GM18873 (cell line): ENCODE data around the gene NPVF.
A peak's percentile ranks its signal among the peaks of the same experiment; 100 is the strongest.

ENCODE experiments used
- ATAC-seq: cut with Tn5 transposase; IDR thresholded peaks from one replicate; pipeline ENCODE4 v1.9.1; 2021; ENCODE audit warnings: mild to moderate bottlenecking, moderate library complexity, moderate number of reproducible peaks; ENCODE audit not compliant: unreplicated experiment, low FRiP score

NPVF gene, protein sequence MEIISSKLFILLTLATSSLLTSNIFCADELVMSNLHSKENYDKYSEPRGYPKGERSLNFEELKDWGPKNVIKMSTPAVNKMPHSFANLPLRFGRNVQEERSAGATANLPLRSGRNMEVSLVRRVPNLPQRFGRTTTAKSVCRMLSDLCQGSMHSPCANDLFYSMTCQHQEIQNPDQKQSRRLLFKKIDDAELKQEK

DNA sequence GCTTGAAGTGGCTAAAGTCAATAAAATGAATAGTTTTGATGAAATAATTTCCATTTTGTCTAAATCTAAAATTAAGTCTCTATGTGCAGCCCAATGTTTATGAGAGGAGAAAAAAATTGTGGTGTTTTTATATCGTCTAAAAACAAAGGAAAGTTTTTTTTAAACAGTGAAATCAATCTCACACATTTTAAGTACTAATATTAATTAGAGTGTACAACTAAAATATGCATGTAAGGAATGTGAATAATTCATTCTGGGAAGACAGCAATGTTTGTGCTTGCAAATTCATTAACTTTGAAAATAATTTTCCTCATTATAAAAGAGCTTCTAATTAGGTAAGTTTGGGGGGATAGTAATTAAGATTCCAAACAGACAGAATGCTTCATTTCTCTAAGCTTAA lies at the start of gene NPVF:
Gene NPVF, minus strand, starts transcription at position 101 of the 400 bp plus-strand sequence. Its CDS starts 47 bp downstream, at position 54.
- no peak for ATAC-seq

DNA sequence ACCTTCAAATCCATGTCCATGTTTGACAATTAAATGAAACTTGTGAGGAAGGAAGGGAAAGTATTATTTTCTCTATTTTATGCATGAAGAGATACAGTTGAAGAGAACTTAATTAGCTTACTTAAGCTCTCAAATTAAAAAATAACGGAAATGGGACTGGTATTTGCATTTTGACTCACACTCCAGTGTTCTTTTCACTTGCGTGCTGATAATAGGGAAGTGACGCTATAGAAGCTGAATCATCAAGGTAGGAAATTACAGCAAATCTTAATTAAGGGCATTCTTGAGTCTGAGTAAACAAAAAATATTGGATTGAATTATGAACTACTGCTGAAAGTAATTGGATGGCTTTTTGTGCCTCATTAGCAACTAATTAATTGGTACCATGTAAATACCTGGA lies 44.0 kb upstream of the NPVF start:
- ATAC-seq: no peak

DNA sequence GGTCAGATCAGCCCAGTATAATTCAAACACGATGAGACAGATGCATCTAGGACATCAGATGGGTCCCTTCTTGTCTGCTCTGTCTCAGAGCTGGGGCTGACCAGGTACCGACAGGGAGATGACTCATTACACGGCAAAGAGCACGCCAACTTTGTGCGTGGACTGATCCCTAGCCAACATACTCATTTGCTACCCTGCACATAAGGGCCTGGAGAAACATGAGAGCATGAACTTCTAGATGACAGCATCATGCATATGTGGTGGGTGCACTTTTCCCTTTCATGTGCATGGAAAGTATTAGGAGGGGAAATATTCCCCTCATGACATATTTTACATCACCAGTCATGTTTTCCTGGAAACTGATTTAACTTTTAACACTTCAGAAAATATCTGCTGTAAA lies 35.1 kb upstream of the NPVF start:
- ATAC-seq: no peak

DNA sequence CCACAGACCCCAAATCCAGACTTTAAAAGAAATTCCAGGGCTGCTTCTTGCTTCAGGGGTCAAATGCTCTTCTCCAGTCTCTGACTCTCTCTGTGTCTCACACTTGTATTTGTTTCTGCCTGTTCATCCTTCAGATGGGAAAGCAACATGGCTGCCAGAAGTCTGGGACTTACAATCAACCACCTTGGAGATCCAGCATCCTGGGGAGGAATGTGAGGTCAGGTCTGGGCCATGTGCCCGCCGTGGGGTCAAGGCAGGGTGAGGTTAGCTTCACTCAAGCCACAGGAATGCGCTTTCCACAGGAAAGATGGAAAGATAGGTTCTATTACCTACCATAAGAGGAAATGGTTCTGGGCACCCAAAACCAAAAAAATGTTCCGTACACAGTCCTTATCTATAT lies 34.3 kb upstream of the NPVF start:
- no peak for ATAC-seq

DNA sequence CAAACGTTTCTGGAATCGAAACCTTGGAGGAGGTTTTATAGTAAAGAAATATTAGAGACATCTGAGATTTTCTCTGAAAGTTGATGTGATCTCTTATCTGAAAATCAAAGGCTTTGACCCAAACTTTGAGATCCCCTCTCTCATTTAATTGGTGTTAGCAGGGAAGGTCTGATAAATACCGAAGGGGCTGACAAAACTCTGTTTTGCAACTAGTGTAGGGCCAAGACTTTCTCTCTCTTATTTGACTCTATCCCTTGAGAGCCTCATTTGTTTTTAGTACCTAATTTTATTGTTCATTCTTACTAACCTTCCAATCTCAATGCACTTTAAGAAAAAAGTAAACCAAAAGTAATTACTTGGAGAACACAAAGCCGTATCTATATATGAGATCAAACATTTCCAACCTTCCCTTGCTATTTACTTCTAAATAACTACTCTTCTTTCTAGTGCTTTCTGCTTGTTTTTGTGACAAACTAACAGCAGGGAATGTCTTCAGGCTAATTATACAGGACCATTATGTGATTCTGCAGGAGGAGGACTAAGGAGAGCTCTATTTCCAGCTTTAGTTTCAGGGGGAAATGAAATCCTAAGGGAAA lies 33.4 kb upstream of the NPVF start:
- ATAC-seq: no peak

DNA sequence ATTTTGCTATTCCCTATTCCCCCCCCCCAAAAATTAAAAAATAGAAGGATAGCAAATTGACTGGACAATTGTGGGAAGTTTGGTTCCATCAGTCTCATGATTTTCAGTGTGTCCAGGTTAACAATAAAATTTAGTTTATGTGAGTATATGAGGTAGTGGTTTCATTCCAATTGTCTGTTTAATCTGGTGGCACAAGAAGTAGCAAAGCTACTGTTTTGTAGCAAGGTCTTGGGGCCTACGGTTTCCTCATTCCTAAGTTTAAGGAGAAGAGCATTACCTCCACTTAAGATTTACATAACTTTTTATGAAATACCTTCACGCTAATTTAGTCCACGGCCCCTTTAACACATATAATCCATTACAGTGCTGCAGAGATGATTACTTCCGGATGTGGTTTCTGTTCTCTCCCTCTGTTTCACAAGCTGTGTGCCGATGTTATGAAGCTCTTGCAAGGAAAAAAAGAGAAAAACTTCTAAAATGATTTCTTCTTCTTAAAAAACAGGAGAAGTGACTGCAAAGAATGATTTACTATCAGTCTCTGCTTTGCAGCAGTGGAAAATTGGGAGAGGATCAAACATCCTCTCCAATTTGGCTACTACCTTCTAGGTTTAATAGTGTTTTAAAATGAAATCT lies 32.7 kb upstream of the NPVF start:
- no peak for ATAC-seq

DNA sequence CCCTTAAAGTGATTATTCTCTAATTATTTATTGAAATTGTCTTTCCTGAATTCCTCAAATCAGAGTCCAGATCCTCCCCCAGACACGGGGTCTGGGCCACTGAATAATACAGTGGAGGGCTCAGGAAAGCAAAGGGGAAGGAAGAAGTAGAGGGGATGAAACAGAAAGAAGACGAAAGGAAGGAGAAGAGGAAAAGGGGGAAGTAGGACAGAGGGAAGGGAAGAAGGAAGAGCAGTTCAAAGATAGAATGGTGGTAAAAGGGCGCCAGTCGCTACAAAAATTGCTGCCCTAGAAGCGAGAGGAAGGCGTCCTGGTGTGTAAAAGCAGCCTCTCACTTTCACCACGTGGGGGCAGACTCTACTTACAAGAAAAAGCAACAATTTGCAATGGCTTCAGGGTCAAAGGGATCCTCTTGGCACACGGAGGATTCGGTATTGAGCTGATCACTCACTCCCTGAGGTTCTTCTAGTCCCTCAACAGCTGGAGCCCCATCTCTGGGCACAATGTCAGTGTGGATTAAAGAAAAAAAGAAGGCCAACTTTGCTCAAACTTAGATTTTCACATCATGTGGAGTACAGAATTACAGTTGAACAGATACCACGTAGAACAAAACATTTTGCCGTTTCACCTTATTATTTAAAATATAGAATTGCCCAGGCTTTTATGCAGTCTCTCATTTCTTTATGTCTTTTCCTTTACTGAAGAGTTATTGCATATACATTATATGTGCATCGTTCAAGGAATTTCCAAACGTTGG lies 31.4 kb upstream of the NPVF start:
- ATAC-seq: peak; percentile 54

DNA sequence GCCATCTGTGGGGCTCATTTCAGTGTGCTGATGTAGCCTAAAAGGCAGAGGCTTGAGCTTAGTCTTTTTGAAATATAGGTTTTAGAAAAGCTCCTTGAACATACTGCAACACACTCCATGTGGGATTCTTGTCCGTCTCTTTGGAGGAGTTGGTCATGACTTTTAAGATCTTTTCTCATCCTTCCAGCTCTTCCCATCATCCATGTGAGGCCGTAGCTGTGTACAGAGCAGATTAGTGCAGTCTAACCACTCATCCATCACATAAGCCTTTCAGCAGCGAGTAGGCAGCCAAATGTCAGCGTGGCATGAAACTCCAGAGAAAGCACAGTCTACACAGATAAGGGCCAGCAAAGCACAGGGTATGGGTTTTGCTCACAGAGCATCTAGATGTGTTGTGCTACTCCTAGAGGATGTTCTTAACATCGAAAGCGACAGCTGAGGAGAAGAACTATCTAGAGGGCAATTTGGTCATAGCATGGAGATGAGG lies 28.1 kb upstream of the NPVF start:
- ATAC-seq: no peak

DNA sequence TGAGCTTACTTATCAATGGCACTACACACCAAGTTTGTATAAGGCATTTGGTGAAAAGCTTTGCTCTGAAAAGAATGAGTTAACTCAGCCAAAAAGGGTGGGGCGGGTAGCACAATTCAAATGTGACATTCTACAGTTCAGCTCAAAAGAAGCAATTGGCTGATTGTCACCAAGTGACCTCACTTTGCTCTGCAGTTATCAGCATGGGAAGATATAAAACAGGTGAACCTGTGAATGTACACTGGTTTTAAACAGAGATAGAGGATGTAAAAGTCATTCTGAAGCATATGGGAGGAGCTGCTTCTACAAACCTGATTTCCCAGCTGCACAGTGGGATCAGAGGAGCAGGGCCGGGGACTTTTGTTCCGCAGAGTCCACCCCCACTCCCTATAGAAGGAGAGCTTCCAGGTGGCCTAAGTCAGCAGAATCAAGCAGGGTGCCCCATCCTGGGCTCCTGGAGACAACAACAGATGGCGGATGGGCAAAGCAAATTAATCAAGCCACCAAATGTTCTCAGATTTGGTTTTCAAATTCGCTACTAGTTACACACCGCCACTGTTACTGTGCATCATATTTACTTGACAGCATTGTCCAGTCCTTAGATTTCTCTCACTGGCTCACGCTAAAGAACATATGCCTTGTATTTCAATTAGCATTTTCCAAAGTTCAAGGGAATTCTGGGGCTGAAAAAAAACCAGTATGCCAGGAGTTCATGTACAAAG lies 27.5 kb upstream of the NPVF start:
- no peak for ATAC-seq

DNA sequence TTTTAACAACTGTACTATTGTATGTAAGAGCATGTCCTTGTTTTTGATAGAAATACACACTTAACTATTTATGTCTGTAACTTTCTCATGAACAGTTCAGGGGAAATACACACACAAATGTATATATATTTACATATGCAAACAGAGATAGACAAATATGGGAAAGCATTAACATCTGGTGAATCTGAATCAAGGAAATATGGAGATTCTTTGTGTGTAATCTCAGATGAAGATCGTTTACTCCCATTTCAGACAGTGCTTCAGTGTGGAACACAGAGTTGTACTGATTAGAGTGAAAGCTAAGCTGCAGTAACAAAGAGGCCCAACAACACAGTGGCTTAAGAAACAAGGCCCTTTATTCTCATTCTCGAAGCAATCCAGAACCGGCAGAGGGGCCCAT lies 26.3 kb upstream of the NPVF start:
- ATAC-seq: no peak

DNA sequence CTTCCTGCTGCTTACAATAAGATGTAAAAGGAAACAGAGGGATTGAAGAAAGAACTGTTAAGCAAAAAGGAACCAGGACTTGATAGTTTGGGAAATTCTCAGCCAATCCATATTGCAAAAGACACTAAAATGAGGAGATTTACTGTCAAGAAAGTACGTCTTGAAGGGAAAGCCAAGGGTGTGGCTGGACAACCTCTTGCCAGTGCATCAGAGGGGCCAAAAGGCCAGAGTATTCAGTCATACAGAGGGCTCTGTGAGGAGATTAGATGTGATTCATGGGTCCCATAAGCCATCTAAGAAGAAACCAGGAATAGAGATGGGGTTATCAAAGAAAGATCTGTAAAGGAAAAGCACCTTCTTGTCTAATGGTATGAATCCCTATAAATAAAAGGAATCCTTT lies 25.4 kb upstream of the NPVF start:
- ATAC-seq: no peak

DNA sequence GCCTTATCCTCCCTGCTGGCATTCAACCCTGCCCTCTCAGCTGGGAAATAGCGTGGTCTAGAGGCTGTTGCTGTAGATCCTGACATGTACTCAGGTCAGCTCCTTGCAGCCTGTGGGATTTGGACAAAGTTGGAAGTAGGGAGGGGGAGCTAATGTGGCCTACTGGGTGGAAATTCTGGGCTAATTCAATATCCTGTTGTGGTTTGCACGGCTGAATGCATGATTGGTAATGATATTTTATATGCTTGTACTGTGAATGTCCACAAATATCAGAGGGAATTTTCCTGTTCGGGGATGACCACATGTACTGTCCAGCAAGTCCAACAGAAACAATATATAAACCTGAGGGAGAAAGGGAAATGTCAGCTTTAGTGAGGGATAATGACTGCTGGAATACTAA lies 22.1 kb upstream of the NPVF start:
- no peak for ATAC-seq

DNA sequence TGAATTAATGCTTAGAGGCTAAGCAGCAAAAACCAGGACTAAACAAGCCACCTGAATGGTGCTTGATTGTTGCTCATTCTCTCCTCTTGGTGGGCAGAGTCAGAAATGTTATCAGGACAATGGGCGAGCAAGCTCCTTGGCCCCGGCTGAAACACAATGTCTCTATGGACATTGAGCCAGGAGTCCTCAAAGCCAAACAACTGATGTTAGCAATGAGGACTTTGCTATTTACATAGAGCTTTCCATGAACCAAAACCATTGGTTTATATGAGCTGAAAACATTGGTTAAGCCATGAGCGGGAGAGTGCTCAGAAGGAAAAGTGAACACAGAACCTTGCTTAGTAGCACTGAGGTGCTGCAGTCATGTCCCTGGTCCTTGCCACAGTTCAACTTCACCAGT lies 21.5 kb upstream of the NPVF start:
- no peak for ATAC-seq

DNA sequence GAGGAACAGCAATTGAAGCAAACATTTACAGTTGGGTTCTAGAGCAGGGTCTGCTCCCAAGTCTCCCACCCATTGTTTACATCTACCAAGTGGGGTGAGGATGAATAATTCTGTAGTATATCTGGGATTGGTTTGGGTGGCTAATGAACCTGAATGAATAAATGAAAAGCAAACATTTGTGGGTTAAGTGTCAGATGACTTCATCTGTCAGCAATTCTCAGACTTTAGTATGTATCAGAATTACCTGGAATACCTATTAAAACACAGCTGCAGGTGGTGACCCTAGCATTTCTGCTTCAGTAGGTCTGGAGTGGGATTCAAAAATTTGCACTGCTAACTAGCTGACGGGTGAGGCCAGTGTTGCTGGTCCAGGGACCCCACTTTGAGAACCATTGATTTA lies 18.0 kb upstream of the NPVF start:
- no peak for ATAC-seq

DNA sequence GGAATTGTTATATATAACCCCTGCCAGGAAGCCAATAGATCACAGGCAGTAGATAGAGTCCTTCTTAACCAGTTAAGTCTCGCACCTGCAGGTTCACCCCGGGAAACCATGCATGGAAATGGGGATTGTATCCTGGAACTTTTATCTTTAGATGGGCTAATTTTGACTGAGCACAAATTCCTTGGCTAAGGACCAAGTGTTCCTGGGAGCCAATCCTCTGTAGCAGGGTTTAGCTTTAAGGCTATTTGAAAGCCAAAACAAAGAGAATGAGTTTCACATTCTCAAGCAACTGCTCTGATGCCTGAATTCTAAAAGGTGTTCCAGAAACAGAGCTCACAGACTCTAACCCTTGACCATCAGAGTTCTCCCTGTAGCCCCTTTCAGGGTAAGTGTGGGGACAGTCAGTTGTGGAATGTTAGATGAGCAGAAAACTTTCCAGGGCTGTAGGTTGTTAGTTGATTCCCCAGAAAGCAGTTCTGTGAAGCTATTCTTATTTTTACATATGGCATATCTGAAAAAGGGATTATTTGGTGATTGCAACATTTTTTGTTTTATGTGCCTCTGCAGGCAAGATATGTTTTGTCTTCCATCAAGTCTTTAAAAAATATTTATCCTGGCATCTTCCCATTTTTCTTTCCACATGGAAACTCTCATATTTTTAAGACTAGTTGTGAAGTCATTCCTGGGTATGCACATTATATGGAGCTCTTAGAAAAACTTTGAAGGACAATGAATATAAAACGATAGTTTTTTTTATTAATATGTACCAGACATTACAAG lies 16.2 kb upstream of the NPVF start:
- no peak for ATAC-seq

DNA sequence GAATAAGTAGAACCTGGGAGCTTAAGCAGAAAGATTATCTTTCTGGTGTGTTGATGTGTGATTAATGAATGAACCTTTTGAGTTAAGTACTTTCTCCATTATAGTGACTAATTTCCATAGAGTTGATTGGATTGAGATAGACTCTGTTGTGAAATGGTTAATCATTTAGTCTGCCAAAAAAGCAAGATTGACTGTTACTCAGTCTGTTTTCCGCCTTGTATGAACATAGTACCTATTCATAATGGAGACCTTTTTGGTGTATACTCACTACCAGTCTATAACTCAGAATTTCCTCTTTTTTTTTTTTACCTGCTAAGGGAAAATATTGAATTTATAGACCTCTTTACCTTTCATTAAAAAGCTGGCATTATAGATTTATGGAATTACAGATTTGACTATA lies 14.4 kb upstream of the NPVF start:
- ATAC-seq: no peak

DNA sequence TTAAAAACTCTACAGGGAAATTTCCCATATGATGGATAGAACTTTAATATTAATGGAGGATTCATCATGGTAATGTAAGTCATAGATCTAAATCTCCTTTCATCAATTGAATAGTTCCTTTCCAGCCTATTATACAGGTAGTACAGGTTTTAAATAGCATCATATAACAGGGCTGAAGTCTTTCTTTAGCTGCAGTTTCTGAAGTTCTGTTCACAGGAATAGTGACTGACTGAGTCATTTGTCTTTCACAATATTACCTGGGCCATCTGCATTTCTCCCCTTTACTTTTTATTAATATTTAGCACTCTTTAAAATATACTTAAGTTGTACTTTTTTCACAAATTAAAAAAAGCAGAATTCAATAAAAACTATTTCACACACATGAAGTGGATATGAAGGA lies 12.6 kb upstream of the NPVF start:
- no peak for ATAC-seq

DNA sequence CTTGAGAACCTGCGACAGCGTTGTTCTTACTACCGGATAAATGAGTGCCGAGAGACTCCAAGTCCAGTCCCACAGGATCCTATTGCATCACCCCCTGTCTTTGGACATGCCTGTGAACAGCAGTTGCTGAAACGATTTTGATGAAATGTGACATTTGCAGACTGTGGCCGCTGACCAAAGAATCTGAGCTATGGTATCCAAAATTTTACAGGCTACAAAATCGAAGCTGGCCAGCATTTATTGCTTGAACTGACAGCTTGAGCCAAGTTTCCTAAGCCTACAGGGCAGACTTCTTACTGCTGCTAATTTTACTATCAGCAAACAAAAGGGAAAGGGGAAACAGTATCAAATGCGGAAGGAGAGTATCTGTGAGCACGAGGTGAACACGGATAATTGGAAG lies 12.1 kb upstream of the NPVF start:
- no peak for ATAC-seq

DNA sequence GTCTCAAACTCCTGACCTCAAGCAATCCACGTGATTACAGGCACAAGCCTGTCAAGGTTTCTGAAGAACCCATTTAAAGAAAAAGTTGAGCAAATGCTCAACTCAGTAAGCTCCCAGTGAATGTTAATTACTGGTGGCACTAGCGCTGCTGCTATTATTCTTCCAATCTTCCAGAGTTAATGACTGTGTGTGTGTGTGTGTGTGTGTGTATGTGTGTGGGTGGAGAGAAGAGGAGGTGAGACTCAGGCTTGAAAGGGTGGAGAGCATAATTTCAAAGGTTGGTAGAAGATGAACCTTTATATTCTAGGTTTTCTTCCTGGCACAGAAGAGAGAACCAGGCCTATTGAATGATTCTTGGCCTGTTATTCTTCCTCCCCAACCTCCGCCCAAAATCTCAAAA lies 11.6 kb upstream of the NPVF start:
- ATAC-seq: no peak
